GM12872 (cell line): ENCODE results near the gene TBX1.

Experiments used
- TF ChIP-seq, protein P1 (sequence below): IDR thresholded peaks from 3 replicates; pipeline ENCODE4 v1.5.1; 2011; ENCODE audit warnings: low read depth, mild to moderate bottlenecking, low read length, moderate library complexity; ENCODE audit not compliant: insufficient read depth

Gene TBX1

DNA sequence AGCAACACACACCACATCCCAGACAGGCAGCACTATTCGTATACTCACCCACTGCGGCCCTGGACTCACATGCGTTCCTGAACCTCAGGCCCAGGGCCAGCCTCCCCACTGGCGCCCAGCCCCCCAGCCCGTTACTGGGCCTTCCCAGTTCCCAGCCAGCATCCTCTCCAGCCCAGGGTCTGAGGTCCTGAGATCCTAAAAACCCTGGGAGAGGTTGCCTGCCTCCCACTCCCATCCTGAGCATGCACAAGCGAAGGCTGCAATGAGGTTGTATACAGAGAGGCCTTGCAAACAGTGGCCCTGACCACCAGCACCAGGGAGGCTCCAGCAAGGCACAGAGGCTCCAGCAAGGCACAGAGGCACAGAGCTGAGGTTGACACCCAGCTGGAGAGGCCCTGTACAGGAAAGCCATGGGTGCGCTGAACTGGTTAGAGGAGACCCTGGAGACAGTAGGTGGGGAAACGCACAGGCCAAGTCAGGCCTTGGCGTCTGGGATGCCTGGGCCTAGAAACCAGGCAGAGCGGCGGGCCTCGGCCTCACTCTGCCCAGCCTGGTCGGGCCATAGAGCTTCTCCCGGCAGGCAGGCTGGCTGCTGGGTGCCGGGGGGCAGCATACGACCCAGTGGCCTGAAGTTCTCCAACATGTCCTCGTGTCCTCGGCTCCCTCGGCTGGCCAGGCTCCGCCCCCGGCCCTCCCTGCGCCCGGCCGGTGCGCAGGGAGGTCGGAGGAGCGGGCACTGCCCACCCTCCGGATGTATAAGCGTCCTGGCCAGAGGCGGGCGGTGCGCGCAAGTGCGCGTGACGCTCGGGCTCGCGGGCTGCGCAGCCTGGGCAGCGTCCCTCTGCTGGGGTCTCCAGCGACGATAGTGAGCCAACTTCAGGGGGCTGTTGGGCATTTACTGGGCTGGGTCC lies 2.3 kb upstream of the TBX1 start:
- TF ChIP-seq, protein P1, sequence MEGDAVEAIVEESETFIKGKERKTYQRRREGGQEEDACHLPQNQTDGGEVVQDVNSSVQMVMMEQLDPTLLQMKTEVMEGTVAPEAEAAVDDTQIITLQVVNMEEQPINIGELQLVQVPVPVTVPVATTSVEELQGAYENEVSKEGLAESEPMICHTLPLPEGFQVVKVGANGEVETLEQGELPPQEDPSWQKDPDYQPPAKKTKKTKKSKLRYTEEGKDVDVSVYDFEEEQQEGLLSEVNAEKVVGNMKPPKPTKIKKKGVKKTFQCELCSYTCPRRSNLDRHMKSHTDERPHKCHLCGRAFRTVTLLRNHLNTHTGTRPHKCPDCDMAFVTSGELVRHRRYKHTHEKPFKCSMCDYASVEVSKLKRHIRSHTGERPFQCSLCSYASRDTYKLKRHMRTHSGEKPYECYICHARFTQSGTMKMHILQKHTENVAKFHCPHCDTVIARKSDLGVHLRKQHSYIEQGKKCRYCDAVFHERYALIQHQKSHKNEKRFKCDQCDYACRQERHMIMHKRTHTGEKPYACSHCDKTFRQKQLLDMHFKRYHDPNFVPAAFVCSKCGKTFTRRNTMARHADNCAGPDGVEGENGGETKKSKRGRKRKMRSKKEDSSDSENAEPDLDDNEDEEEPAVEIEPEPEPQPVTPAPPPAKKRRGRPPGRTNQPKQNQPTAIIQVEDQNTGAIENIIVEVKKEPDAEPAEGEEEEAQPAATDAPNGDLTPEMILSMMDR, result no peak

DNA sequence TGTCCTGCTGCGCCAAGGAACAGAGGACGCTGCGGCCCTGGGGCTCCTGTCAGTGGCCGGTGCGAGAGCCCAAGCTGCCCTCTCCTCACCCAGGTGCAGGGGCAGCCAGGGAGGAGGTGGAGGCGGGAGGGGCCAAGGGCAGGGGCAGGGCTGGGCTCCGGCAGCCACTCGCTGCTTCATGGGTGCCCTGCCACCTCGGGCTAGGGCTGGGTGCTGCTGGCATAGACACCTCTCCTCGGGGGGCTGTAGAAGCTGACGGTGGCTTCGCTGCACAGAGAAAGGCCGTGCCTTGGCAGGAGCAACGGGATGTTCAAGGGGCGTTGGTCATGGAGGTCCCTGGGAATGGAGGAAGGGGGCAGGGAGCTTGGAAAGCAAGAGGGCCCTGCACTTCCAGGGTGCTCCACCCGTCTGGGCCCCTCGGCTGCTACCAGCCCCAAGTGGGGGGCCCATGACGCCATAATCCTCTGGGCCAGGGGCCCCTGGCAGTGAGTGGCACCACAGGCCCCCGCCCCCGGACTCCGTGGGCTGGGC lies 1.6 kb upstream of the TBX1 start:
- TF ChIP-seq, protein P1, result no peak

DNA sequence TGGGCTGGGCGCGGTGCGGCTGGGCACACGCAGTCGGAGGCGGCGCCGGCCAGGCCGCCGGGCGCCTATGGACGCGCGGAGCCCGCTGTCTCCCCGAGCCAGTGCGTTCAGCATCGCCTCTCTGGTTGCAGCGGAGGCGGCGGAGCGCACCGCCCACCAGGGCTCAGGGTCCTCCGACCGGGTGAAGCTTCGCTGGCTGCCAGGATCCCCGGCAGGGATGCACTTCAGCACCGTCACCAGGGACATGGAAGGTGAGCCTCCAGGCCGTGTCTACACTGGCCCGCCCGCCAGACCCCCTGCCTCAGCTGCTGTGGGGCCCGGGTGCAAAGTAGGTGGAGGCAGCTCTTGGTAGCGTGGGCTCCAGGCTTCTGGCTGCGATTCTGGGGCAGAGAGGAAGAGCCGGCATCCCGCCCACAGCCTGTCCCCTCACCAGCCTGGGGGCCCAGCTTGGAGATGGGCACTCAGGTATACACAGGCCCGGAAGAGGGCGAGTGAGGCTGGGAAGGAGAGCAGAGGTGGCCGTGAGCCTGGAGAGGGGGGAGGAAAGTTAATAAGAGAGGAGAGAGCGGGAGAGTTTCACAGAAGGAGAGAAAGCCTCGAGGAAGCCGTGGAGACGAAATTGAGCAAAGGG lies 1.0 kb upstream of the TBX1 start:
- TF ChIP-seq, protein P1, result no peak

DNA sequence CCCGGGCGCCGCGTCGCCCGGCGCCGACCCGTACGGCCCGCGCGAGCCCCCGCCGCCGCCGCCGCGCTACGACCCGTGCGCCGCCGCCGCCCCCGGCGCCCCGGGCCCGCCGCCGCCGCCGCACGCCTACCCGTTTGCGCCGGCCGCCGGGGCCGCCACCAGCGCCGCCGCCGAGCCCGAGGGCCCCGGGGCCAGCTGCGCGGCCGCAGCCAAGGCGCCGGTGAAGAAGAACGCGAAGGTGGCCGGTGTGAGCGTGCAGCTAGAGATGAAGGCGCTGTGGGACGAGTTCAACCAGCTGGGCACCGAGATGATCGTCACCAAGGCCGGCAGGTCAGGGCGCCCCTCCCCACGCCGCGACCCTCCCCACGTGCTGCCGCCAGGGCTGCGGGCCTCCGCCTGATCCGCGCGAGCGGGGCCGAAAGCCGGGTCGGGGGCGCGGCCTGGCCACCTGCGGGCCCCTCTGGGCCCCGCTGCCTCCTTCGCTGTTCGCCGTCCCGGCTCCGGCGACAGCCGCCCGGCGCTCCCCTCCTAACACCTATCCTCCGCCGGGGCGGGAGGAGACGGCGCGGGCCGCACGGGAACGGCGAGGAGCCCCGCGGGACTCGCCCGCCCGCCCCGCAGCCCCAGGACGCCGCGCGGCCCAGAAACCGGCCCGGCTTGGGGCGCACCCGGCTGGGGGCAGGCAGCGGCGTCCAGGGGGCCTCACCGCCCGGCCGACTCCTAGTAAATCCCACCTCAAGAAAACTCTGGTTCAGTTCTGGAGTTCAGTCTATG lies 560 bp downstream of the TBX1 start:
- TF ChIP-seq, protein P1, result no peak

DNA sequence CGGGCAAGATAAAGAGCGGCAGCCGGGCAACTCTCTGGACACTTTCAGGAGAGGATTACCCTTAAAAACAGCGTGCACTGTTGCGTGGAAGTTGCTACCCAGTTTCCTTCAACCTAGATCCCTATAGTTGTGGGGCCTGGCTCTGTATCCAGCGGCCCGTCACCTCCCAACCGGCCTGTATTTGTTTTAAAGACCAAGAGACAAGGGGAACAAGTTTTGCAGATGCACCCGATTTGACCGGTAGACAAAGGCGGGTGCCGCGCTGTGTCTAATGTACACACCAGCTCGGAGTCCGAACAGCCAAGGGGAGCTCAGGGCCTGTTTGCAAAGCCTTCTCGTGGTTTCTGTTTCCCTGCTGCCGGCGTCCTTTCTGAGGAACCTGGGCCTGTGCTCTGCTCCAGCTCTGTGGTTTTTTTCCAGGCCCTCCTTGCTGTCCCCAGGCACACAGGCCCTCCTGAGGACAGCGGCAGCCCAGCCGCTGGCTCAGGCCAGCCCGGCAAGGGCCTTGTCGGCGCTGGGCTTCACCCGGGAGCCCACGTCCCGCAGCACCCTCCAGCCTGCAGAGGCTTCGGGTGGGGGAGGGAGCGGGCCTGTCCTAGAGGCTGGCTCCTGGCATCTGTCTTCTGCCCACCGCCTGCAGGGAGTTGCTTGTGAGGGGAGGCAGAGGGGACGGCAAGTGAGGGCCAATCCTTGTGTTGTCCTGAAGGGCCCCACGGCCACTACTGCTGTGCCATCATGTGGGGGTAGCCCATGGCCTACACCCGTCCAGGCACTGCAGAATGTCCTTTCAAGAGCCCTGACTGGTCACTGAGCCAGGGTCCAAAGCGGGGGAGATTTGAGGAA lies 1.4 kb downstream of the TBX1 start:
- TF ChIP-seq, protein P1, result no peak

DNA sequence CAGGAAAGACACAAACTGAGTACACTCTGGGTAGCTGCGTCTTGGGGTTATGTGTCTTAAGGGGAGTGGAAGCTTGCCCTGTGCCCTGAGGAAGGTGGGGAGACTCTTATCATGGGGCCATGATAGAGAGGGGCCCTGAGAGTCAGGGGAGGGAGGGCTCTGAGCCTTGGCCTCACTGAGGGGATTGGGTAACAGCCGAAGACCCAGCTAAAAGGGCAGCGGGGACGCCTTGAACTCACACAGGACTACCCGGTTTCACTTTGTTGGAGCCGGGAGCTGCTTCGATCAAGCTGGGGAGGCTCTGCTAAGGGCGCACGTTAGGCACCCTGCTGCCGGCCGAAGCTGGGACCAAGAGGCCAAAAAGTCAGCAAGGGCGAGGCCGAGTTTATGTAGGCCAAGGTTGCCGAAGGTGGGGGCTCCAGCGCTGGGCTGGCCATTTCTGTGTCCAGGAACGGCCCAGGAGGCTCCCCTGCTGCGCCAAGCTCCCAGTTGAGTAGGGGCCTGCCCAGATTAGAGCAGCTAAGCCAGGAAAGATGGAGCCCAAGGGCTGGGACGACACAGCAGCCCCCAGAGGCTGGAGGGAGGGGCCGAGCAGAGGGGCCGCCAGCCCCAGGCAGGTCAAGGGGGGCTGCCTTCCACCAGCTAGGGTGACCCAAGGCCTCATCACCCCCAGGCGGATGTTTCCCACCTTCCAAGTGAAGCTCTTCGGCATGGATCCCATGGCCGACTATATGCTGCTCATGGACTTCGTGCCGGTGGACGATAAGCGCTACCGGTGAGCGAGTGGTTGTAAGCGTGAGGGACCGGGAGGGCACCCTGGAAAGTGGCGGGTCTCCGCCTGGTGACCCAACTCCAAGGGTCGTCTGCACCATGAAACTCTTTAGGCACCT lies 2.2 kb downstream of the TBX1 start:
- TF ChIP-seq, protein P1, result no peak
